B cell (primary cell): Measurements from ENCODE around the gene MTHFD1L.

Source experiments
- EZH2 ChIP-seq: IDR thresholded peaks from 2 replicates; pipeline ENCODE4 v1.6.1; 2012; ENCODE audit warnings: borderline replicate concordance, low read depth, mild to moderate bottlenecking, moderate library complexity, low read length; ENCODE audit not compliant: insufficient read depth, poor library complexity, severe bottlenecking
- TF ChIP-seq, protein P1 (sequence below): fragments of 200-600 bp; IDR thresholded peaks from one replicate; pipeline ENCODE4 v1.8.0; 2022; ENCODE audit warnings: antibody characterized with exemption, mild to moderate bottlenecking

DNA sequence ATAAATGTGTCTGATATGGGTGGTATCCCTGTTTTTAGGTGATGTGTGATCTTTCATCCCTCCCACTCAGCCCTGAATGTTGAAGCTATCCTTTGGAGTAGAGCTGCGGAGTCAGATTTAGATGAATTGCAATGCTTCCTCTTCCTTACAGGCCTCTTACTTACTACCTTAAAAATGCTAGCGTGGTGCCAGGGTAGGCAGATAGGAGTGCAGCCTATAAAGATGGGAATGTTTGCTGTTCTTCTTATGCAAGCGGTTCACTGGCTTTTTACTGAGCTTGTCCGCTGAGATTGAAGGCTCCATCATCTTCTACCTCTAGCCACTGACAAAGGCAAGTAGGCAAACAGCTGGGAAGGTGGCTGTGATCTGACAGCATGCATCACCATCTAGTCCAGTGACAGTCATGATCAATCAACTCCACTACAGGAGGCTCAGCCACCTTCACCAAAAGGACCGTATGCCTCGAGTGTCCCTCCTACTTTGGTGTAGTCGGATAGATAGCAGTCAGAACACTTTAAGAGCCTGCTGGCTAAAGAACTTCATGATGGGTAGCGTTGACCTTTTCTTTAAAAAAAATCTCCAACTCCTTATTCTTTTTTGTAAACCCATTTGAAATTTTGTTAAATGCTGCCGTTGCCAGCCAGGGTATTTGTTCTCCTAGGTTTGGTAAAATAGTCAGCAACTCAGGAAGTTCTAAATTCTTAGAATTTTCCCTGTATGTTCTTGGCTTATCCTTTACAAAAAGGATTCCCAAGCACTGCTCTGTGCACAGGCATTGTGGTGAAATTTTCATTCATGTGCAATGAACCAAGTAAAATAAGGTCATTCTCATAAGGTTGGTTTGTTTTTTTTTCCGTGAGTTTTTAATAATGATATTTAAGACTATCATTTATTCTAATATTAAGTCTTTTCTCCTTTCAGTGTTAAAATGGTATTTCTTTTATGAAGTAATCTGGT lies 169.6 kb downstream of the MTHFD1L start:
- TF ChIP-seq, protein P1, sequence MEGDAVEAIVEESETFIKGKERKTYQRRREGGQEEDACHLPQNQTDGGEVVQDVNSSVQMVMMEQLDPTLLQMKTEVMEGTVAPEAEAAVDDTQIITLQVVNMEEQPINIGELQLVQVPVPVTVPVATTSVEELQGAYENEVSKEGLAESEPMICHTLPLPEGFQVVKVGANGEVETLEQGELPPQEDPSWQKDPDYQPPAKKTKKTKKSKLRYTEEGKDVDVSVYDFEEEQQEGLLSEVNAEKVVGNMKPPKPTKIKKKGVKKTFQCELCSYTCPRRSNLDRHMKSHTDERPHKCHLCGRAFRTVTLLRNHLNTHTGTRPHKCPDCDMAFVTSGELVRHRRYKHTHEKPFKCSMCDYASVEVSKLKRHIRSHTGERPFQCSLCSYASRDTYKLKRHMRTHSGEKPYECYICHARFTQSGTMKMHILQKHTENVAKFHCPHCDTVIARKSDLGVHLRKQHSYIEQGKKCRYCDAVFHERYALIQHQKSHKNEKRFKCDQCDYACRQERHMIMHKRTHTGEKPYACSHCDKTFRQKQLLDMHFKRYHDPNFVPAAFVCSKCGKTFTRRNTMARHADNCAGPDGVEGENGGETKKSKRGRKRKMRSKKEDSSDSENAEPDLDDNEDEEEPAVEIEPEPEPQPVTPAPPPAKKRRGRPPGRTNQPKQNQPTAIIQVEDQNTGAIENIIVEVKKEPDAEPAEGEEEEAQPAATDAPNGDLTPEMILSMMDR, result no peak
- TF ChIP-seq EZH2, result no peak
